Heart right ventricle (tissue), 16 donors: ENCODE results near the gene POMT1. TPM values are rescaled to one million over a fixed set of nuclear protein-coding genes. Genes with fewer than 3 reads are reported as not detected.
"Not testable (repeated sequence)": the region's sequence is repeated elsewhere in the genome, so short reads cannot be mapped to it uniquely, and the experiment has no call there.

Source experiments
- ATAC-seq, 8 donors: fragments of 200-7000 bp; cut with Tn5 transposase; one replicate each; pipeline ENCODE4 v1.9.1; 2020; ENCODE audit warnings: mild to moderate bottlenecking in 8 of 8, moderate library complexity in 8 of 8, moderate number of reproducible peaks in 1 of 8
- DNase-seq, 2 donors: peaks; one replicate each; pipeline ENCODE4 v3.0.0-alpha.2; 2020
- H3K27ac ChIP-seq, 10 donors: fragments of 200-600 bp; sonication (generic) in 2 of 10; one replicate each; pipeline versions ENCODE4 v1.5.0 to v1.8.0; 2020 to 2022; ENCODE audit warnings: mild to moderate bottlenecking in 3 of 10
- H3K27me3 ChIP-seq, 7 donors: fragments of 200-600 bp; one replicate each; pipeline ENCODE4 v1.8.0; 2021 to 2022; ENCODE audit warnings: mild to moderate bottlenecking in 2 of 7
- H3K36me3 ChIP-seq, 9 donors: fragments of 200-600 bp; sonication (generic) in 1 of 9; one replicate each; pipeline versions ENCODE4 v1.5.0 to v1.8.0; 2020 to 2022; ENCODE audit warnings: mild to moderate bottlenecking in 2 of 9
- H3K4me1 ChIP-seq, 9 donors: fragments of 200-600 bp; sonication (generic) in 1 of 9; one replicate each; pipeline versions ENCODE4 v1.5.0 to v1.8.0; 2020 to 2022; ENCODE audit warnings: mild to moderate bottlenecking in 4 of 9
- H3K4me3 ChIP-seq, 10 donors: fragments of 200-600 bp; sonication (generic) in 2 of 10; one replicate each; pipeline versions ENCODE4 v1.5.0 to v1.8.0; 2020 to 2022; ENCODE audit warnings: mild to moderate bottlenecking in 7 of 10, moderate library complexity in 2 of 10
- H3K9me3 ChIP-seq, 11 donors: fragments of 200-600 bp in 10 of 11; sonication (generic) in 2 of 11; one replicate each; pipeline versions ENCODE4 v1.5.0 to v1.8.0; 2013 to 2022; ENCODE audit warnings: mild to moderate bottlenecking in 2 of 11, control low read depth in 1 of 11, moderate library complexity in 1 of 11
- WGBS, 2 donors: extraction: QIAGEN DNeasy Blood & Tissue Kit; methylation state at CpG; one replicate each; pipeline ENCODE4 v1.1.7; 2013; ENCODE audit warnings: inconsistent platforms in 1 of 2; 5-methylcytosine and 5-hydroxymethylcytosine counted together
- intact Hi-C, 10 donors: fragments of 100-400 bp; cut with DNase I; formaldehyde crosslinking; loops; one replicate each; pipeline versions ENCODE4 v1.11.1 to v1.14.2; 2022
- polyA plus RNA-seq, 2 donors: library from polyadenylated mRNA; stranded (reverse); fragments of 200-250 nt; gene quantifications; one replicate each; pipeline ENCODE4 v1.2.3, GENCODE V29; 2013
- total RNA-seq, 10 donors: library from RNA; stranded (reverse); fragmentation: NEBNext Ultra II Directional in 3 of 10; extraction: Animal tissue kit (Norgen Biotek cat#: 25700) in 3 of 10; gene quantifications; one replicate each; pipeline versions ENCODE4 v1.2.1 to v1.2.4, GENCODE V29; 2021 to 2023
- TF ChIP-seq, protein P1 (sequence below), 9 donors: fragments of 200-600 bp; sonication (generic) in 2 of 9; IDR thresholded peaks; one replicate each; pipeline versions ENCODE4 v1.5.0 to v1.8.0; 2021 to 2022; ENCODE audit warnings: antibody characterized with exemption in 9 of 9, mild to moderate bottlenecking in 5 of 9, moderate library complexity in 1 of 9
- donor health status: Arrhythmogenic right ventricular cardiomyopathy.
- donor health status: ischemic (EF 13 %, LVEDD 7.1; RV severe dilation, severe dysfunction).
- donor health status: healthy with polysubstance abuse.
- donor health status: DM: no; HTN: yes; CAD: no.
- donor health status: DM: no; HTN: no; CAD: no.
- donor health status: ischemic (EF 25% LVEDD 6.9; RV normal size, moderate dysfunction).
- donor health status: ischemic (EF 25% LVEDD 5.7; RV mildly dilated, moderate dysfunction).
- donor health status: healthy.
- donor health status: DM: yes; HTN: yes; CAD: no.
- donor health status: Ischemic cardiomyopathy.
- donor health status: ischemic (EF 35%, LVEDD 5.7; RV mildly dilated, moderate dysfunction).
- donor health status: nonischemic (EF 11% LVEDD 7.7; RV severe dilation, severe dysfunction).
- donor health status: DM: yes; HTN: yes; CAD: no.
- donor health status: PGD.
- donor health status: ischemic (EF 29% LVEDD 5.4; RV normal size, mild dysfunction).
- donor health status: nonischemic (EF 23%, LVEDD 6.1; RV moderate dilation, normal function).

The POMT1 gene
- total and polyA plus RNA-seq, 12 donors, result 17.0 to 34.1 (median 21.2) TPM

DNA sequence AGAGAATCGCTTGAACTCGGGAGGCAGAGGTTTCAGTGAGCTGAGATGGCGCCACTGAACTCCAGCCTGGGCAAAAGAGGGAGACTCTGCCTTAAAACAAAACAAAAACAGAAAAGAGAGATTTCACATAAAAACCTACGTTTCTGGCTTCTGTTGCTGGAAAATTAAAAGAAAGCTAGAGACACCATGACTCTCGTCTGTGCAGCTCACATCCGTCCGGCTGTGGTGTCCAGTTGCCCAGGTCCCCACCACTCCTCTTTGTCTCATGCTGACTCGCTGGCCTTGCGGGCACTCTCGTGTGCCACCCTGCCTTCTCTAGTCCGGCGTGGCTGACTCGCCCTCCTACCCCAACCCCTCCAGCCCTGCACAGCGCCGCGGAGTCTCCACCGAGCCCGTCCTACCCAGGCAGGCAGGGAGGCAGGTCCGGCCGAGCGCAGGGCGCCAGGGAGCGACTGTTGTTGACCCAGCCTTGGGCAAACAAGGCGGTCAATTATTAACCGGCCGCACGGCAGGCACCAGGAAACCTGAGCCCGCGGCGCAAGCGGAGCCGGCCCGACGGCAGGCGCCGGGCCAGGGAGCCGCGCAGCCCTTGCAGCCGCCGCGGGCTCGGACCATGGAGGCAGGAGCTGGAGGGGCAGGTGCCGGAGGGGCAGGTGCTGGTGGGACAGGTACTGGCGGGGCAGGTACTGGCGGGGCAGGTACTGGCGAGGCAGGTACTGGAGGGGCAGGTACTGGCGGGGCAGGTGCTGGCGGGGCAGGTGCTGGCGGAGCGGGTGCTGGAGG lies 42.5 kb downstream of the POMT1 start, which contains the start of gene PRRT1B:
PRRT1B (plus strand) TSS at position 521 of the 783 bp plus-strand sequence; CDS start at position 614, 93 bp downstream.
- intact Hi-C loops, result no loop called here
- no peaks in the 10 kb centered on the region for H3K36me3 ChIP-seq
- 22 to 27% methylated on average over 44 to 50 of the region's 50 CpGs for WGBS, 2 donors
- TF ChIP-seq, protein P1, sequence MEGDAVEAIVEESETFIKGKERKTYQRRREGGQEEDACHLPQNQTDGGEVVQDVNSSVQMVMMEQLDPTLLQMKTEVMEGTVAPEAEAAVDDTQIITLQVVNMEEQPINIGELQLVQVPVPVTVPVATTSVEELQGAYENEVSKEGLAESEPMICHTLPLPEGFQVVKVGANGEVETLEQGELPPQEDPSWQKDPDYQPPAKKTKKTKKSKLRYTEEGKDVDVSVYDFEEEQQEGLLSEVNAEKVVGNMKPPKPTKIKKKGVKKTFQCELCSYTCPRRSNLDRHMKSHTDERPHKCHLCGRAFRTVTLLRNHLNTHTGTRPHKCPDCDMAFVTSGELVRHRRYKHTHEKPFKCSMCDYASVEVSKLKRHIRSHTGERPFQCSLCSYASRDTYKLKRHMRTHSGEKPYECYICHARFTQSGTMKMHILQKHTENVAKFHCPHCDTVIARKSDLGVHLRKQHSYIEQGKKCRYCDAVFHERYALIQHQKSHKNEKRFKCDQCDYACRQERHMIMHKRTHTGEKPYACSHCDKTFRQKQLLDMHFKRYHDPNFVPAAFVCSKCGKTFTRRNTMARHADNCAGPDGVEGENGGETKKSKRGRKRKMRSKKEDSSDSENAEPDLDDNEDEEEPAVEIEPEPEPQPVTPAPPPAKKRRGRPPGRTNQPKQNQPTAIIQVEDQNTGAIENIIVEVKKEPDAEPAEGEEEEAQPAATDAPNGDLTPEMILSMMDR (IDR thresholded peaks at IDR 0.05), result no peak
- peak within 1 kb of the TSS in 6 of 10 donors; percentile 4 to 38 (median 24) for H3K4me3 ChIP-seq
- H3K27ac ChIP-seq, result no peak within 1 kb of the TSS
- peaks cover 11 to 66% (median 43%) of the 10 kb centered on the region in 7 donors for H3K27me3 ChIP-seq
- H3K4me1 ChIP-seq, result peaks cover 5 to 14% (median 10%) of the 10 kb centered on the region in 9 donors
- no peak for DNase-seq
- peak in 2 of 8 donors; percentile 26 to 39 for ATAC-seq
- H3K9me3 ChIP-seq, result peaks cover 0 to 28% (median 19%) of the 10 kb centered on the region in 11 donors

DNA sequence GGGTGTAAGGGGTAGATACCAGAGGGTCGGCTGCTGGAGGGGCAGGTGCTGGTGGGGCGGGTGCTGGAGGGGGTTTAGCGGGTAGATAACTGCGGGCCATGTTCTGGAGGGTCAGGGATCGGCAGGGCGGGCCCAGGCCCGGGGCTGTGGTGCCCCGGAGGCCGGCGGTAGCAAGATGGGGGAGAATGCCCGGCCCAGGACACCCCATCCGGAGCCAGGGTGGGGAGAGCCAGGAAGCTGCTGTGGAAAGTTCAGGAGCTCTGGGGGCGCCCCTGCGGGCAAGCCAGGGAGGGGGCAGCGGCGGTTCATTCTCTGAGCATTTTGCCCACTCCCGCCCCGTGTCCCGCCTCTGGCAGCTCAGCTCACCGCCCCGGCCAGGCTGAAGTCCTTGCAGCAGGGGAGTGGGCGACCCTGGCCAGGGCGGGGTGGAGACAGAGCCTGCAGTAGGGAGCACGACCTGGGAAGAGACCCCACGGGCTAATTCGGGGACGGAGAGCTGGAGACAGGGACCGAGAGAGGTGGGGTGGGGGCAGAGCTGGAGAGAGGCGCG lies 43.1 kb downstream of the POMT1 start:
- 3 to 4% methylated on average over 28 to 30 of the region's 30 CpGs for WGBS, 2 donors
- Histone ChIP-seq H3K4me1 (peaks cover 5 to 14% (median 10%) of the 10 kb centered on the region in 9 donors), H3K36me3 (no peaks in the 10 kb centered on the region), H3K27ac (no peak overlapping the region), H3K9me3 (peaks cover 0 to 28% (median 19%) of the 10 kb centered on the region in 11 donors), H3K4me3 (peak overlapping the region in 5 of 10 donors; percentile 4 to 38 (median 16)), H3K27me3 (peaks cover 11 to 71% (median 43%) of the 10 kb centered on the region in 7 donors)
- intact Hi-C loops, result no loop called here
- no peak for DNase-seq
- ATAC-seq, result peak in 4 of 8 donors; percentile 13 to 75 (median 32)
- TF ChIP-seq, protein P1 (IDR thresholded peaks at IDR 0.05), result no peak

DNA sequence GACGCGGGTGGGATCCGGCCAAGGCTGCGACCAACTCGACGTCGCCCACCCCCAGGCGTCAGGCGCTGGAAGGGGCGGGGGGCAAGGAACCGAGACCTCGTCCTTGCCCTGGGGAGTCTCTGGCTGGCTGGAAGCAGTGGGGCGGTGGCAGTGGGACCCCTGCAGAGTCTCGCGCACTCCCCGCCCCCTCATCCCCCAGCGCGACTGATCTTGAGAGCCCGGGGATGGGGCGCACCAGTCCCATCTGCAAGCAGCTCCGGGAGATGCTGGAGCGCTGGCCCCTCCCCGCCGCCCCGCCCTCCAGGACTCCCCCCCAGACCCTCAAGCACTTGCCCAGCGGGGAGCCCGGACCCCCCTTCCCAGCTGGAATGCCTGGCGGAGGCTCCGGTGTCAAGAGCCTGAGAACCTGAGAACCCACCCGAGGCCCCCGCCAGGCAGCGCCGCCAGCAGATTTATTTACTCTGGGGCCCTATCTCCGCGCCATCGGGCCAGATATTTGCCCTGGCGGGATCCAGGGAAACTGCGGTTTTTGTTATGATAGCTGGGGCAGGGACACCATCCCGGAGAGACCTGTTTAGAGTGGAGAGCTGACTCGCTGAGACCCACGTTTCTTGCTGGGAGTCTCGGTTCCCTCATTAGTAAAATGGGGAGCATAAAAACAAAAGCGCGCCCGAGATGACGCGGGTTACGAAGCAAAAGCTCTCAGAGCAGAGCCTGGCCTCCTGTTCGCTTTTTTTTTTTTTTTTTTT lies 43.8 kb downstream of the POMT1 start:
- Histone ChIP-seq H3K36me3 (no peaks in the 10 kb centered on the region), H3K27ac (no peak overlapping the region), H3K27me3 (peaks cover 11 to 71% (median 43%) of the 10 kb centered on the region in 7 donors), H3K9me3 (peaks cover 0 to 28% (median 19%) of the 10 kb centered on the region in 11 donors), H3K4me3 (peak overlapping the region in 9 of 10 donors; percentile 4 to 38 (median 32)), H3K4me1 (peaks cover 5 to 14% (median 10%) of the 10 kb centered on the region in 9 donors)
- TF ChIP-seq, protein P1 (IDR thresholded peaks at IDR 0.05), result no peak
- DNase-seq (no peak), ATAC-seq (peak in 3 of 8 donors; percentile 14 to 35 (median 17))
- 3 to 4% methylated on average over 40 to 49 of the region's 49 CpGs for WGBS, 2 donors
- intact Hi-C loops, result no loop called here

DNA sequence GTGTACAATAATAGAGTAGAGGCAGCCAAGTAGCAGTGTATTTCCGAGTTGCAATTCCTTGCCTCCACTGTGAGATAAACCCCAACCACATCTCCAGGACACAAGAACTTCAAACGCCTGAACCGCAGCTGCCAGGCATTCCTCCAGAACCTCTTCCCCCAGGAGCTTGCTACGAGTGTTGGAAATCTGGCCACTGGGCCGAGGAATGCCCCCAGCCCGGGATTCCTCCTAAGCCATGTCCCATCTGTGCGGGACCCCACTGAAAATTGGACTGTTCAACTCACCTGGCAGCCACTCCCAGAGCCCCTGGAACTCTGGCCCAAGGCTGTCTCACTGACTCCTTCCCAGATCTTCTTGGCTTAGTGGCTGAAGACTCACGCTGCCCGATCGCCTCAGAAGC lies 46.5 kb downstream of the POMT1 start:
- H3K36me3 ChIP-seq, DNase-seq, H3K9me3 ChIP-seq, H3K27ac ChIP-seq, ATAC-seq, intact Hi-C loops, H3K4me3 ChIP-seq: not testable (repeated sequence)
- Histone ChIP-seq H3K4me1 (peaks cover 5 to 14% (median 10%) of the 10 kb centered on the region in 9 donors), H3K27me3 (peaks cover 11 to 90% (median 59%) of the 10 kb centered on the region in 7 donors)
- 75 to 77% methylated on average over 10 of the region's 10 CpGs for WGBS, 2 donors

DNA sequence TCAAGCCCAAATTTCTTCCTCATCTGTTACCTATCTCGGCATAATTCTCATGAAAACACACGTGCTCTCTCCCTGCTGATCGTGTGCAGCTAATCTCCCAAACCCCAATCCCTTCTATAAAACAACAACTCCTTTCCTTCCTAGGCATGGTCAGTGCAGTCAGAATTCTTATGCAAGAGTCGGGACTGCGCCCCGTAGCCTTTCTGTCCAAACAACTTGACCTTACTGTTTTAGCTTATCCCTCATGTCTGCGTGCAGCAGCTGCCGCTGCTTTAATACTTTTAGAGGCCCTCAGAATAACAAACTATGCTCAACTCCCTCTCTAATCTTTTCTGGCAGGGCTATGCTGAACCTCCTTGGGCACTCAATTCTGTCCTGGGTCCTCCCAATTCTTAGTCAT lies 47.7 kb downstream of the POMT1 start:
- H3K36me3 ChIP-seq, H3K4me3 ChIP-seq, H3K9me3 ChIP-seq, ATAC-seq, H3K27ac ChIP-seq, DNase-seq, intact Hi-C loops: not testable (repeated sequence)
- 59 to 73% methylated on average over 8 of the region's 8 CpGs for WGBS, 2 donors
- H3K4me1 ChIP-seq, result peaks cover 5 to 14% (median 10%) of the 10 kb centered on the region in 9 donors
- peaks cover 11 to 89% (median 60%) of the 10 kb centered on the region in 7 donors for H3K27me3 ChIP-seq
